ENCODE data around the gene SMARCAD1. TPM values are rescaled to one million over a fixed set of nuclear protein-coding genes. Genes with fewer than 3 reads are reported as not detected.

The SMARCAD1 gene
- total and polyA plus RNA-seq, 2 of the 8 experiments (the other 6 are each of a cell fraction or from before 2014, with no cell fraction given) = 24.1 to 59.4 TPM

GRCh38 chr4:94271248-94271647 is 63.6 kb downstream of the SMARCAD1 start:
- ChIA-PET CTCF (ENCODE audit: partially characterized antibody) (interaction anchor here (0.7 kb wide), 1 partner anchor 15 kb away, joined by 3 read pairs; no protein-coding TSS in a partner anchor), POLR2A (ENCODE audit: partially characterized antibody) (no interaction called here)
- H2BK12ac ChIP-seq (ENCODE audit: low read depth, low read length) = no peak overlapping the region
- H2AK5ac ChIP-seq (ENCODE audit: low read depth, low read length) = no peak overlapping the region
- H3K23ac ChIP-seq (ENCODE audit: insufficient read length) = no peak overlapping the region
- no peak overlapping the region for H3K14ac ChIP-seq (ENCODE audit: insufficient read length)
- no peaks in the 10 kb centered on the region for H3K23me2 ChIP-seq (ENCODE audit: low read depth, low read length)
- H3K4ac ChIP-seq (replicated peaks; ENCODE audit: insufficient read length, low read depth, low read length) = no peak overlapping the region
- no peaks in the 10 kb centered on the region for H3K9me3 ChIP-seq (ENCODE audit: insufficient read depth in 2 of 2, low read depth in 1 of 2, low read length in 1 of 2)
- no peak overlapping the region for H2AFZ ChIP-seq (ENCODE audit: low read length)
- H3K56ac ChIP-seq (replicated peaks; ENCODE audit: insufficient read length, low read depth, low read length) = no peak overlapping the region
- no peaks in the 10 kb centered on the region for H3K79me2 ChIP-seq (ENCODE audit: control insufficient read depth in 1 of 2, insufficient read depth in 2 of 2, low read length in 2 of 2)
- H3K27ac ChIP-seq (ENCODE audit: low read depth, low read length) = no peak overlapping the region
- peaks cover 0 to 61% (median 17%) of the 10 kb centered on the region in 4 experiments; a peak in 5 of 8 replicates for H3K36me3 ChIP-seq (ENCODE audit: control insufficient read depth in 2 of 4, insufficient read depth in 4 of 4, low read length in 3 of 4)
- no peak overlapping the region for H3K18ac ChIP-seq (ENCODE audit: extremely low read depth, low read length)
- no peaks in the 10 kb centered on the region for H4K20me1 ChIP-seq (replicated peaks in 1 of 2; ENCODE audit: control insufficient read depth in 1 of 2, insufficient read depth in 2 of 2, low read length in 2 of 2)
- no peaks in the 10 kb centered on the region for H3K4me1 ChIP-seq (replicated peaks in 1 of 4; ENCODE audit: control insufficient read depth in 3 of 4, insufficient read depth in 4 of 4, low read length in 3 of 4)
- H2BK5ac ChIP-seq (ENCODE audit: low read depth, low read length) = no peak overlapping the region
- H3K27me3 ChIP-seq (replicated peaks in 1 of 4; ENCODE audit: control insufficient read depth in 3 of 4, extremely low read depth in 1 of 4, insufficient read depth in 3 of 4, low read length in 3 of 4) = no peaks in the 10 kb centered on the region
- no peak overlapping the region for H4K91ac ChIP-seq (replicated peaks; ENCODE audit: insufficient read length, low read length)
- FAIRE-seq = no peak
- WGBS, 2 experiments (ENCODE audit: extremely low coverage in 1 of 2, insufficient coverage in 1 of 2, insufficient read length in 1 of 2, insufficient replicate concordance in 2 of 2, low coverage in 1 of 2, low lambda C conversion rate in 2 of 2, missing lambda C conversion rate in 1 of 2) = 50% methylated on average over 2 of the region's 2 CpGs; no CpG with 5 or more reads in 1 of the 2 experiments
- no peak overlapping the region for H4K5ac ChIP-seq (ENCODE audit: insufficient read length, low read depth, low read length)
- H2BK15ac ChIP-seq (ENCODE audit: low read length) = no peak overlapping the region
- no peak overlapping the region for H3K4me3 ChIP-seq (ENCODE audit: extremely low read depth in 1 of 4, insufficient read depth in 2 of 4, low read depth in 3 of 4, low read length in 4 of 4)
- H2BK20ac ChIP-seq (ENCODE audit: low read length) = no peak overlapping the region
- H3K4me2 ChIP-seq (ENCODE audit: insufficient read depth in 1 of 2, low read depth in 2 of 2, low read length in 2 of 2) = no peak overlapping the region
- no peak overlapping the region for H2BK120ac ChIP-seq (replicated peaks; ENCODE audit: low read depth, low read length)
- H4K8ac ChIP-seq (ENCODE audit: extremely low read depth, insufficient read depth, low read length) = no peak overlapping the region
- H3K9ac ChIP-seq (replicated peaks in 1 of 4; ENCODE audit: extremely low read depth in 1 of 4, low read depth in 3 of 4, low read length in 3 of 4) = no peak overlapping the region
- DNase-seq (ENCODE audit: low read depth in 1 of 2, low spot score in 2 of 2) = no peak
- no peaks in the 10 kb centered on the region; the same call in 1 of the 2 replicates for H3K79me1 ChIP-seq (ENCODE audit: low read depth, low read length)
- no peak for TF ChIP-seq GABPA (IDR thresholded peaks at IDR 0.05; ENCODE audit: borderline replicate concordance, insufficient read depth, low read length)
- no peak for TF ChIP-seq KDM1A (IDR thresholded peaks at IDR 0.05; ENCODE audit: borderline replicate concordance, low read length)
- no peak for TF ChIP-seq USF2 (IDR thresholded peaks at IDR 0.05; ENCODE audit: low read length)
- no peak for TF ChIP-seq EGR1 (IDR thresholded peaks at IDR 0.05; ENCODE audit: borderline replicate concordance, low read depth, low read length)
- TF ChIP-seq SAP30 (IDR thresholded peaks at IDR 0.05; ENCODE audit: insufficient read depth, insufficient replicate concordance, low read length) = no peak
- no peak for TF ChIP-seq CBX5 (IDR thresholded peaks at IDR 0.05; ENCODE audit: low read depth, low read length)
- TF ChIP-seq SUZ12 (IDR thresholded peaks at IDR 0.05; ENCODE audit: low read length) = no peak
- no peak for TF ChIP-seq EZH2 (IDR thresholded peaks at IDR 0.05; ENCODE audit: low read depth, low read length, severe bottlenecking)
- TF ChIP-seq NANOG (IDR thresholded peaks at IDR 0.05; ENCODE audit: insufficient read depth, low read depth, low read length, poor library complexity, severe bottlenecking) = no peak
- TF ChIP-seq TBP (IDR thresholded peaks at IDR 0.05; ENCODE audit: low read depth, low read length) = no peak
- no peak for TF ChIP-seq BRCA1 (IDR thresholded peaks at IDR 0.05; ENCODE audit: low read depth, low read length)
- no peak for TF ChIP-seq RXRA (IDR thresholded peaks at IDR 0.05; ENCODE audit: insufficient read depth, low read depth, low read length)
- TF ChIP-seq MAFK (IDR thresholded peaks at IDR 0.05; ENCODE audit: low read depth, low read length) = no peak

All from H1 (cell line).